GM12878 (cell line): Measurements from ENCODE around the gene SYS1. TPM values are rescaled to one million over a fixed set of nuclear protein-coding genes. Genes with fewer than 3 reads are reported as not detected.

ENCODE experiments used
- ATAC-seq: fragments of 200-7000 bp; cut with Tn5 transposase; 3 replicates; pipeline ENCODE4 v1.9.1; 2020; ENCODE audit warnings: mild to moderate bottlenecking, moderate library complexity
- BruUV-seq: library from RNA; stranded (reverse); fragments of 400-500 nt; replicated peaks from 2 replicates; lab custom pipeline; 2021; lab: Mats Ljungman, UMichigan
- CTCF ChIA-PET: fragments of 300-600 bp; sonication (Branson Sonifier 250); formaldehyde crosslinking; extraction: SDS; loops from one replicate; lab custom pipeline; 2021; ENCODE audit warnings: inconsistent platforms; lab: Yijun Ruan, JAX
- POLR2A ChIA-PET: fragments of 350-600 bp; formaldehyde crosslinking; extraction: SDS; loops from one replicate; lab custom pipeline; 2021; ENCODE audit warnings: inconsistent platforms; lab: Charles Lee
- RAD21 ChIA-PET: fragments of 300-600 bp; sonication (Branson Sonifier 250); formaldehyde crosslinking; loops from one replicate; lab custom pipeline; 2023; ENCODE audit warnings: antibody characterized with exemption; ENCODE audit not compliant: unreplicated experiment; lab: Charles Lee
- SMC1A ChIA-PET: fragments of 300-600 bp; sonication (Branson Sonifier 250); formaldehyde crosslinking; loops from one replicate; lab custom pipeline; 2023; ENCODE audit not compliant: unreplicated experiment, uncharacterized antibody; lab: Charles Lee
- DNase-seq: peaks from one replicate; pipeline ENCODE4 v3.0.0-alpha.2; 2011; ENCODE audit warnings: low read depth, low spot score
- FAIRE-seq: peaks from 3 replicates; lab custom pipeline; 2011; peaks lifted over from hg19 to GRCh38; lab: Jason Lieb, UNC
- H2AFZ ChIP-seq: 2 replicates; pipeline ENCODE4 v1.6.0; 2011; ENCODE audit warnings: low read depth, low read length, control low read depth; ENCODE audit not compliant: control insufficient read depth
- H3K27ac ChIP-seq: 2 replicates; pipeline ENCODE4 v1.5.1; 2011; ENCODE audit warnings: control low read depth; ENCODE audit not compliant: control insufficient read depth, insufficient read depth
- H3K27me3 ChIP-seq, 2 experiments: replicated peaks in 1 of 2; 2 replicates each; pipeline versions ENCODE4 v1.6.0 to v1.6.1; 2011; ENCODE audit warnings: low read length in 1 of 2; ENCODE audit not compliant: control insufficient read depth in 2 of 2, insufficient read depth in 2 of 2
- H3K36me3 ChIP-seq, 2 experiments: 2 replicates each; pipeline ENCODE4 v1.5.1; 2011; ENCODE audit warnings: low read length in 1 of 2; ENCODE audit not compliant: control insufficient read depth in 2 of 2, insufficient read depth in 2 of 2
- H3K4me1 ChIP-seq: 2 replicates; pipeline ENCODE4 v1.6.1; 2011; ENCODE audit warnings: mild to moderate bottlenecking, low read length, moderate library complexity, mixed read lengths; ENCODE audit not compliant: control insufficient read depth, insufficient read depth
- H3K4me2 ChIP-seq: 2 replicates; pipeline ENCODE4 v1.6.0; 2011; ENCODE audit warnings: control low read depth; ENCODE audit not compliant: control insufficient read depth, insufficient read depth
- H3K4me3 ChIP-seq: fragments of 200-600 bp; sonication (generic); 2 replicates; pipeline ENCODE4 v1.5.1; 2016
- H3K79me2 ChIP-seq: 2 replicates; pipeline ENCODE4 v1.6.0; 2011; ENCODE audit warnings: low read length; ENCODE audit not compliant: control insufficient read depth, insufficient read depth
- H3K9ac ChIP-seq: 2 replicates; pipeline ENCODE4 v1.8.0; 2011; ENCODE audit warnings: low read length, control low read depth, mixed read lengths; ENCODE audit not compliant: control insufficient read depth, insufficient read depth
- H3K9me3 ChIP-seq: replicated peaks from 3 replicates; pipeline ENCODE4 v1.5.1; 2011; ENCODE audit warnings: mild to moderate bottlenecking, low read length; ENCODE audit not compliant: control insufficient read depth, insufficient read depth
- H4K20me1 ChIP-seq: 2 replicates; pipeline ENCODE4 v1.6.0; 2011; ENCODE audit not compliant: control insufficient read depth, insufficient read depth
- ATF3 ChIP-seq: IDR thresholded peaks from 2 replicates; pipeline ENCODE4 v1.6.1; 2011; ENCODE audit warnings: low read depth, mild to moderate bottlenecking, low read length, moderate library complexity, borderline replicate concordance; ENCODE audit errors: extremely low read depth
- BHLHE40 ChIP-seq, 2 experiments: fragments of 450-650 bp in 1 of 2; IDR thresholded peaks; 2 replicates each; pipeline ENCODE4 v1.6.1; 2011 to 2017; ENCODE audit warnings: low read depth in 2 of 2, borderline replicate concordance in 1 of 2, improper control_type of control experiment in 1 of 2, low read length in 1 of 2, mild to moderate bottlenecking in 1 of 2
- CREM ChIP-seq: IDR thresholded peaks from 2 replicates; pipeline ENCODE4 v1.6.1; 2014; ENCODE audit warnings: antibody characterized with exemption, low read depth
- CTCF ChIP-seq, 3 experiments: IDR thresholded peaks in 2 of 3; conservative IDR thresholded peaks in 1 of 3; 2 replicates each; pipeline ENCODE4 v1.5.1; 2011; ENCODE audit warnings: low read depth in 3 of 3, low read length in 3 of 3, mild to moderate bottlenecking in 3 of 3, control low read depth in 2 of 3, moderate library complexity in 2 of 3, inconsistent platforms in 1 of 3, mixed read lengths in 1 of 3; ENCODE audit not compliant: control insufficient read depth in 2 of 3, insufficient read depth in 1 of 3; ENCODE audit errors: extremely low read depth in 1 of 3
- E2F4 ChIP-seq: IDR thresholded peaks from 2 replicates; pipeline ENCODE4 v1.6.1; 2012; ENCODE audit warnings: low read depth, low read length, improper control_type of control experiment
- ETV6 ChIP-seq, 2 experiments: fragments of 450-650 bp in 1 of 2; IDR thresholded peaks in 1 of 2; conservative IDR thresholded peaks in 1 of 2; 2 replicates each; pipeline ENCODE4 v1.6.1; 2014; ENCODE audit warnings: antibody characterized with exemption in 1 of 2, borderline replicate concordance in 1 of 2, low read depth in 1 of 2, mild to moderate bottlenecking in 1 of 2, moderate library complexity in 1 of 2
- FOXK2 ChIP-seq: fragments of 450-650 bp; IDR thresholded peaks from 2 replicates; pipeline ENCODE4 v1.6.1; 2017; ENCODE audit warnings: mild to moderate bottlenecking, moderate library complexity
- JUND ChIP-seq: IDR thresholded peaks from 2 replicates; pipeline ENCODE4 v1.6.1; 2012; ENCODE audit warnings: low read depth, mild to moderate bottlenecking, low read length, improper control_type of control experiment, moderate library complexity
- KDM1A ChIP-seq: fragments of 200-600 bp; sonication (generic); IDR thresholded peaks from 2 replicates; pipeline ENCODE4 v1.6.1; 2016; ENCODE audit warnings: borderline replicate concordance
- RAD21 ChIP-seq: IDR thresholded peaks from 2 replicates; pipeline ENCODE4 v1.6.1; 2011; ENCODE audit warnings: mild to moderate bottlenecking, low read depth, low read length, moderate library complexity; ENCODE audit not compliant: insufficient read depth
- SMARCA5 ChIP-seq: fragments of 450-650 bp; IDR thresholded peaks from 2 replicates; pipeline ENCODE4 v1.6.1; 2017; ENCODE audit warnings: mild to moderate bottlenecking
- SP1 ChIP-seq: IDR thresholded peaks from one replicate; pipeline ENCODE4 v1.6.1; 2011; ENCODE audit warnings: low read depth, low read length
- TARDBP ChIP-seq: IDR thresholded peaks from 2 replicates; pipeline ENCODE4 v1.6.1; 2016; ENCODE audit warnings: borderline replicate concordance
- TCF12 ChIP-seq: IDR thresholded peaks from 2 replicates; pipeline ENCODE4 v1.6.1; 2011; ENCODE audit warnings: low read depth, mild to moderate bottlenecking, low read length
- ZNF687 ChIP-seq: fragments of 450-650 bp; IDR thresholded peaks from 2 replicates; pipeline ENCODE4 v1.6.1; 2017; ENCODE audit warnings: mild to moderate bottlenecking, moderate library complexity
- WGBS: methylation state at CpG from one replicate; pipeline ENCODE4 v1.1.6; 2016; ENCODE audit warnings: low lambda C conversion rate; ENCODE audit not compliant: insufficient replicate concordance, insufficient coverage; ENCODE audit errors: missing lambda C conversion rate; 5-methylcytosine and 5-hydroxymethylcytosine counted together
- in situ Hi-C: fragments of 300-500 bp; cut with MboI; formaldehyde crosslinking; loops from 9 replicates; pipeline ENCODE4 v1.14.3; 2018; ENCODE audit warnings: mixed read lengths
- intact Hi-C: fragments of 100-400 bp; cut with micrococcal nuclease; formaldehyde crosslinking; loops from one replicate; pipeline ENCODE4 v1.14.2; 2022; ENCODE audit not compliant: unreplicated experiment
- polyA plus RNA-seq, 11 experiments: library from polyadenylated mRNA; depleted of rRNA in 4 of 11; unstranded in 6 of 11; stranded (reverse) in 5 of 11; fragments of >200 nt; fragmentation: Nextera tagmentation in 4 of 11; fragmentation: Illumina TruSeq in 1 of 11; extraction: Ambion mirVana in 4 of 11; extraction: Trizol in 1 of 11; gene quantifications; 1 replicate in 1 of 11; 2 replicates in 10 of 11; pipeline versions ENCODE4 v1.2.1 to v1.2.3, GENCODE V29; 2011 to 2016; ENCODE audit warnings: inconsistent platforms in 2 of 11, missing spikeins in 2 of 11, low read depth in 1 of 11
- total RNA-seq, 4 experiments: library from RNA; depleted of rRNA in 3 of 4; stranded (reverse); fragments of >200 nt in 3 of 4; fragmentation: Illumina TruSeq in 1 of 4; extraction: Trizol in 1 of 4; gene quantifications; 2 replicates each; pipeline versions ENCODE4 v1.2.1 to v1.2.3, GENCODE V29; 2013 to 2021

The SYS1 gene
- total and polyA plus RNA-seq, 10 of the 15 experiments (the other 5 are each of a cell fraction or from before 2014, with no cell fraction given), result 5.1 to 22.6 (median 9.3) TPM

- no peak overlapping the region for H2AFZ ChIP-seq
- H3K4me1 ChIP-seq, result no peaks in the 10 kb centered on the region
- H3K79me2 ChIP-seq, result no peaks in the 10 kb centered on the region
- H3K9ac ChIP-seq, result no peak overlapping the region
- in situ Hi-C loops (no loop called here), intact Hi-C loops (no loop called here)
- DNase-seq (no peak), FAIRE-seq (no peak), ATAC-seq (no peak)
- H3K9me3 ChIP-seq, result no peaks in the 10 kb centered on the region; the same call in 2 of the 3 replicates
- H4K20me1 ChIP-seq, result no peaks in the 10 kb centered on the region
- ChIA-PET CTCF (interaction anchor here (0.9 kb wide), 1 partner anchor 20 kb away, joined by 3 read pairs; no protein-coding TSS in a partner anchor), RAD21 (no interaction called here), POLR2A (interaction anchor here (1.2 kb wide), 1 partner anchor 9 kb away, joined by 3 read pairs; no protein-coding TSS in a partner anchor), SMC1A (interaction anchor here (1.7 kb wide), 1 partner anchor 20 kb away, joined by 4 read pairs; no protein-coding TSS in a partner anchor)
- H3K27ac ChIP-seq, result no peak overlapping the region
- 67% methylated on average over 19 of the region's 21 CpGs for WGBS
- BruUV-seq, result no TSS peak
- H3K4me2 ChIP-seq, result no peak overlapping the region
- H3K36me3 ChIP-seq, result no peaks in the 10 kb centered on the region; a peak in 1 of 4 replicates
- no peak overlapping the region for H3K4me3 ChIP-seq
- H3K27me3 ChIP-seq, result no peaks in the 10 kb centered on the region
- TF ChIP-seq FOXK2 (no peak), E2F4 (no peak), SMARCA5 (no peak), ETV6 (conservative IDR thresholded peaks at IDR 0.05 in 1 of 2, IDR thresholded peaks at IDR 0.05 in 1 of 2; ENCODE audit: borderline replicate concordance in 1 of 2, low read depth in 1 of 2) (no peak), SP1 (no peak), CTCF (IDR thresholded peaks at IDR 0.05 in 2 of 3, conservative IDR thresholded peaks at IDR 0.05 in 1 of 3; ENCODE audit: control insufficient read depth in 2 of 3, extremely low read depth in 1 of 3, insufficient read depth in 1 of 3, low read depth in 3 of 3, low read length in 3 of 3) (no peak), CREM (no peak), BHLHE40 (IDR thresholded peaks at IDR 0.05; ENCODE audit: borderline replicate concordance in 1 of 2, low read depth in 2 of 2, low read length in 1 of 2) (no peak), KDM1A (no peak), ATF3 (no peak), RAD21 (no peak), JUND (no peak), ZNF687 (no peak), TCF12 (no peak), TARDBP (no peak)
Measured at GRCh38 chr20:45394221-45395113, 31.5 kb downstream of the SYS1 start.
